GM23338 (cell line): Measurements from ENCODE around the gene MAPK14. TPM values are rescaled to one million over a fixed set of nuclear protein-coding genes. Genes with fewer than 3 reads are reported as not detected.

Source experiments
- ATAC-seq: fragments of 200-7000 bp; cut with Tn5 transposase; 3 replicates; pipeline ENCODE4 v1.9.1; 2020
- DNase-seq: peaks from one replicate; pipeline ENCODE4 v3.0.0-alpha.2; 2015; ENCODE audit warnings: low spot score
- H2AFZ ChIP-seq: fragments of 200-600 bp; sonication (generic); 2 replicates; pipeline ENCODE4 v1.8.0; 2016; ENCODE audit warnings: antibody characterized with exemption, mild to moderate bottlenecking, moderate library complexity
- H3F3A ChIP-seq: fragments of 200-600 bp; sonication (generic); replicated peaks from 2 replicates; pipeline ENCODE4 v1.8.0; 2017; ENCODE audit warnings: antibody characterized with exemption, mixed run types, low read depth
- H3K27ac ChIP-seq: fragments of 200-600 bp; sonication (generic); 2 replicates; pipeline ENCODE4 v1.6.1; 2016; ENCODE audit warnings: low read depth
- H3K27me3 ChIP-seq: fragments of 200-600 bp; sonication (generic); 2 replicates; pipeline ENCODE4 v1.8.0; 2016; ENCODE audit warnings: mild to moderate bottlenecking, mixed run types, moderate library complexity; ENCODE audit not compliant: insufficient read depth
- H3K36me3 ChIP-seq: fragments of 200-600 bp; sonication (generic); 2 replicates; pipeline ENCODE4 v1.8.0; 2016; ENCODE audit warnings: mild to moderate bottlenecking; ENCODE audit not compliant: insufficient read depth
- H3K4me1 ChIP-seq: fragments of 200-600 bp; sonication (generic); 2 replicates; pipeline ENCODE4 v1.8.0; 2016; ENCODE audit warnings: mild to moderate bottlenecking, moderate library complexity; ENCODE audit not compliant: insufficient read depth
- H3K4me2 ChIP-seq: fragments of 200-600 bp; sonication (generic); 2 replicates; pipeline ENCODE4 v1.7.1; 2017; ENCODE audit warnings: mixed run types
- H3K4me3 ChIP-seq: fragments of 200-600 bp; sonication (generic); 2 replicates; pipeline ENCODE4 v1.6.1; 2016; ENCODE audit warnings: mixed run types
- H3K79me2 ChIP-seq: fragments of 200-600 bp; sonication (generic); replicated peaks from 2 replicates; pipeline ENCODE4 v1.8.0; 2017; ENCODE audit warnings: mild to moderate bottlenecking; ENCODE audit not compliant: insufficient read depth
- H3K9me2 ChIP-seq: fragments of 200-600 bp; sonication (generic); 2 replicates; pipeline ENCODE4 v1.8.0; 2017; ENCODE audit not compliant: insufficient read depth
- H4K20me1 ChIP-seq: fragments of 200-600 bp; sonication (generic); replicated peaks from 2 replicates; pipeline ENCODE4 v1.8.0; 2017; ENCODE audit warnings: mild to moderate bottlenecking; ENCODE audit not compliant: insufficient read depth
- H3K27ac Mint-ChIP-seq: 2 replicates; pipeline ENCODE4 v1.8.0; 2020; ENCODE audit warnings: inconsistent platforms, mild to moderate bottlenecking, moderate library complexity, mixed read lengths
- H3K27me3 Mint-ChIP-seq: 3 replicates; pipeline ENCODE4 v1.8.0; 2022; ENCODE audit warnings: low read depth, mild to moderate bottlenecking, moderate library complexity, mixed read lengths, inconsistent platforms; ENCODE audit not compliant: insufficient read depth, poor library complexity
- H3K36me3 Mint-ChIP-seq: 3 replicates; pipeline ENCODE4 v1.8.0; 2021; ENCODE audit warnings: low read depth, mild to moderate bottlenecking, inconsistent platforms, moderate library complexity, mixed read lengths
- H3K4me1 Mint-ChIP-seq: 3 replicates; pipeline ENCODE4 v1.8.0; 2020; ENCODE audit warnings: mild to moderate bottlenecking, inconsistent platforms, mixed read lengths
- H3K4me3 Mint-ChIP-seq: 3 replicates; pipeline ENCODE4 v1.8.0; 2021; ENCODE audit warnings: moderate library complexity, mild to moderate bottlenecking, inconsistent platforms, mixed read lengths
- H3K9me3 Mint-ChIP-seq: 3 replicates; pipeline ENCODE4 v1.8.0; 2020; ENCODE audit warnings: moderate library complexity, mild to moderate bottlenecking, inconsistent platforms, mixed read lengths
- CREB1 ChIP-seq: fragments of 250-450 bp; sonication (Bioruptor Pico); IDR thresholded peaks from 2 replicates; pipeline ENCODE4 v1.5.0; 2020; ENCODE audit warnings: low read depth, mild to moderate bottlenecking, moderate library complexity
- CTCF ChIP-seq, 2 experiments: fragments of 200-600 bp in 1 of 2; sonication (generic) in 1 of 2; conservative IDR thresholded peaks; 2 replicates each; pipeline versions ENCODE4 v1.5.1 to v1.6.1; 2016 to 2017; ENCODE audit warnings: antibody characterized with exemption in 2 of 2, low read depth in 2 of 2, mild to moderate bottlenecking in 2 of 2, moderate library complexity in 1 of 2
- ETS1 ChIP-seq: IDR thresholded peaks from 2 replicates; pipeline ENCODE4 v1.6.1; 2016; ENCODE audit warnings: antibody characterized with exemption
- EZH2 ChIP-seq: fragments of 200-600 bp; sonication (generic); IDR thresholded peaks from one replicate; pipeline ENCODE4 v1.8.0; 2017; ENCODE audit warnings: antibody characterized with exemption, mild to moderate bottlenecking, low read depth; ENCODE audit not compliant: unreplicated experiment
- EZH2phosphoT487 ChIP-seq: fragments of 200-600 bp; sonication (generic); IDR thresholded peaks from one replicate; pipeline ENCODE4 v1.8.1; 2018; ENCODE audit warnings: antibody characterized with exemption; ENCODE audit not compliant: unreplicated experiment
- POLR2AphosphoS5 ChIP-seq: IDR thresholded peaks from 2 replicates; pipeline ENCODE4 v1.6.1; 2016; ENCODE audit warnings: antibody characterized with exemption, low read depth
- REST ChIP-seq: IDR thresholded peaks from one replicate; pipeline ENCODE4 v1.6.1; 2018; ENCODE audit warnings: antibody characterized with exemption; ENCODE audit not compliant: unreplicated experiment
- STAT1 ChIP-seq: IDR thresholded peaks from one replicate; pipeline ENCODE4 v1.6.1; 2016; ENCODE audit warnings: antibody characterized with exemption; ENCODE audit not compliant: unreplicated experiment
- ZNF114 ChIP-seq: fragments of 250-450 bp; sonication (Bioruptor Pico); IDR thresholded peaks from 2 replicates; pipeline ENCODE4 v1.5.0; 2020; ENCODE audit warnings: mild to moderate bottlenecking, moderate library complexity
- ZNF331 ChIP-seq: fragments of 250-450 bp; sonication (Bioruptor Pico); IDR thresholded peaks from 2 replicates; pipeline ENCODE4 v1.5.0; 2020; ENCODE audit warnings: low read depth, mild to moderate bottlenecking, moderate library complexity
- polyA plus RNA-seq: library from polyadenylated mRNA; unstranded; fragments of >200 nt; fragmentation: Nextera tagmentation; extraction: Ambion mirVana; gene quantifications from 2 replicates; pipeline ENCODE4 v1.2.1, GENCODE V29; 2016
- total RNA-seq: library from RNA; depleted of rRNA; stranded (reverse); fragments of >200 nt; shearing (Covaris generic); gene quantifications from 2 replicates; pipeline ENCODE4 v1.2.3, GENCODE V29; 2014

Gene MAPK14
- total and polyA plus RNA-seq, 2 experiments from 2014 or later = 8.8 to 44.5 TPM

- TF ChIP-seq REST (no peak), STAT1 (no peak), POLR2AphosphoS5 (no peak)
These were observed 38.3 kb downstream of the MAPK14 start (continued) for GRCh38 chr6:36065916-36066315.

GRCh38 chr6:36066817-36067216, 39.2 kb downstream of the MAPK14 start:
- Mint-ChIP-seq H3K4me3 (no peak overlapping the region), H3K36me3 (no peaks in the 10 kb centered on the region), H3K27me3 (no peaks in the 10 kb centered on the region), H3K4me1 (no peaks in the 10 kb centered on the region), H3K27ac (no peak overlapping the region), H3K9me3 (no peaks in the 10 kb centered on the region)
- no peak for TF ChIP-seq EZH2phosphoT487
- Histone ChIP-seq H3K4me1 (no peaks in the 10 kb centered on the region), H3K9me2 (no peaks in the 10 kb centered on the region), H3K4me3 (no peak overlapping the region), H3K27me3 (no peaks in the 10 kb centered on the region), H2AFZ (no peak overlapping the region), H4K20me1 (0 out of 2 replicates have a peak, but pooled peaks cover 9% of the 10 kb centered on the region), H3K79me2 (peaks cover 38% of the 10 kb centered on the region), H3K36me3 (no peaks in the 10 kb centered on the region), H3F3A (no peaks in the 10 kb centered on the region), H3K4me2 (no peak overlapping the region), H3K27ac (no peak overlapping the region)
- ATAC-seq = no peak
- no peak for DNase-seq

GRCh38 chr6:36067374-36068011, 39.9 kb downstream of the MAPK14 start:
- H3F3A ChIP-seq = no peaks in the 10 kb centered on the region
- Mint-ChIP-seq H3K36me3 (no peaks in the 10 kb centered on the region), H3K9me3 (no peaks in the 10 kb centered on the region), H3K4me3 (no peak overlapping the region), H3K4me1 (no peaks in the 10 kb centered on the region), H3K27me3 (no peaks in the 10 kb centered on the region), H3K27ac (no peak overlapping the region)
- H3K27me3 ChIP-seq = no peaks in the 10 kb centered on the region
- 0 out of 2 replicates have a peak, but pooled peaks cover 9% of the 10 kb centered on the region for H4K20me1 ChIP-seq
- H3K27ac ChIP-seq = no peak overlapping the region
- H3K36me3 ChIP-seq = no peaks in the 10 kb centered on the region
- TF ChIP-seq ZNF331 (CRISPR knock-in tag) = no peak
- TF ChIP-seq REST = no peak
- no peak for TF ChIP-seq EZH2
- TF ChIP-seq STAT1 = no peak
- TF ChIP-seq CTCF (conservative IDR thresholded peaks at IDR 0.05; ENCODE audit: low read depth in 2 of 2) = no peak
- TF ChIP-seq ZNF114 (CRISPR knock-in tag) = no peak
- no peak for TF ChIP-seq POLR2AphosphoS5
- no peak for TF ChIP-seq CREB1
- TF ChIP-seq ETS1 = no peak
- H3K9me2 ChIP-seq = no peaks in the 10 kb centered on the region
- DNase-seq (no peak), ATAC-seq (no peak)
- no peak overlapping the region for H3K4me3 ChIP-seq
- H3K4me2 ChIP-seq = no peak overlapping the region
- peaks cover 36% of the 10 kb centered on the region for H3K79me2 ChIP-seq
- H2AFZ ChIP-seq = no peak overlapping the region
- H3K4me1 ChIP-seq = no peaks in the 10 kb centered on the region
